Measurements from ENCODE around the gene SULT4A1.

SULT4A1 gene

DNA sequence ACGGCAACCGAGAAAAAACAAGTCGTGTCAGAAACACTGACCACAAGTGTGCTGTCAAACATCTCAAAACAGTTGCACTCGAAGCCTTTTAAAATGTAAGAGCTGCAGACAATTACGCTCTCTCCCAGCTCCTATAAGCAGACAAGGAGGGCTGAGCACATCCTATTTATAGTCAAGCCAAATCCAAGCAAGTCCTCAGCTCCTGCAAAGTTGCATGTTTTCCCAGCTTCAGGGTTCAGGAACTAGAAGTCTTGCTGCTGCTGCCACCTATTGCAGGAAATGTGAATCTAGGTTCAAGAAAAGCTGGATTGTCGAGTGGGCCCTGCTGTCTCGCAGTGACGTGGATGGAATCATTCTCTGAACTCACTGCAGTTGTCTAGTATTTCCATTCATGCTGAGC, 65.7 kb downstream of the SULT4A1 start:
- no peak for DNase-seq

DNA sequence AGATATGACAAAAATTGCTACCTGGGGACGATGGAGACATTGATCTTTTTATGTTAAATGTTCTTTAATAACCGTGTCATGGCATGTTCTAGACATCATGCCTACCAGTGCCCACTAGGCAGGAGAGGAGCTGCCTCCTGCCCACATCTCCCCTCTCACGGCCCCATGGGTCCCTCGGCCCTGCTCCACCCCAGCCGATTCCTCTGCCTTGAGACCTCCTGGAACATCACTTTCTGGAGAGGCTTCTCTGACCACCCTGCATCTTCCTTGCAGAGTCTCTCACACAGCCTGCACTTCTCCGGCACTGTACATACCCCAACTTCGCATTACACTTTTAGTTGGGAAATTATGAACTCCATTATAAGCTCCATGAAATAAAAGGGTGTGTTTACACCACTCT, 67.0 kb downstream of the SULT4A1 start:
- DNase-seq, result no peak

DNA sequence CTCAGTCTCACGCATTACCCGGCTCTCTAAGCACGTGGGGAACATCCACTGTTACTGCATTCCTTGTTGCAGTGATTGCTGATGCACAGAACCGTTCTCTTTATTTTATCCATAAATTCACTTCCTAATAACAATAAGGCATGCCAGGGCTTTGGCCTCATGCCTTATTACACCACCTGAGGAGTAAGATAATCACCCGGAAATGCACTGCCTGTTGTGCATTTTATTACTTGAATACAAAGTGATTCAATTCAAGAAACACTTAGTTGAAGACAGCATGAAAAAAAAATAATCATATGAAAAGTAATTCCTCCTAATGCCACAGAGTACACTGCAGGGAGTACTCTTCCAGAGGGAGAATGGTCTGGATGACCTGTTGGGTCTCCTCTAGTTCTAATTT, 69.4 kb downstream of the SULT4A1 start:
- no peak for DNase-seq

DNA sequence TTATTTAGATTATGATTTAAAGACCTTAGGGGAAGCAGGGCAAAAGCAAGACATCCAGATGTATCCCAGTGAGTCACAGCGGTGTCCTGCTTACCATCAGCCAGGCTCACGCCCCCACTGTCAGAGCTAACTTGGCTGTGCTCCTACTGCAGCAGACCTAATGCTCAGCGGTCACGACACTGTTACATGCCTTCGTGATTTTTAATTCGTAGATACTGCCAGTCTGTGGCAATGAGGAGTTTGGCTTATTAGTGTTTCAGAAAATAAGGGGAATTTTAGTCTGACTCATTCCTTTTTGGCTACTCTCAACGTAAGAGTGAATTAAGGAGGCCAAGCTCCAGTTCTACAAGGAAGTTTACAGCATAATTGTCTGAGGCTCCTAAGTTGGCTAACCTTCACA, 72.9 kb downstream of the SULT4A1 start:
- no peak for DNase-seq

DNA sequence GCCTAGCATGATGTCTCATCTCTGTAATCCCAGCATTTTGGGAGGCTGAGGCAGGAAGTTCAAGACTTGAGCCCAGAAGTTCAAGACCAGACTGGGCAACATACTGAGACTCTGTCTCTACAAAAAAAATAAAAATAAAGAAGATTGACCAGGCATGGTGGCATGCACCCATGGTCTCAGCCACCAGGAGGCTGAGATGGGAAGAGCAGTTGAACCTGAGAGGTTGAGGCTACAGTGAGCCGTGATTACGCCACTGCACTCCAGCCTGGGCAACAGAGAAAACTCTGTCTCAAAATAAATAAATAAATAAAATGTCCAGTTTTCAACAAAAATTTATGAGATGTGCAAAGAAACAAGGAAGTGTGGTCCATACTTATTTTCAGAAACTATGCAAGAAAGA, 78.5 kb downstream of the SULT4A1 start:
- DNase-seq, result no peak

DNA sequence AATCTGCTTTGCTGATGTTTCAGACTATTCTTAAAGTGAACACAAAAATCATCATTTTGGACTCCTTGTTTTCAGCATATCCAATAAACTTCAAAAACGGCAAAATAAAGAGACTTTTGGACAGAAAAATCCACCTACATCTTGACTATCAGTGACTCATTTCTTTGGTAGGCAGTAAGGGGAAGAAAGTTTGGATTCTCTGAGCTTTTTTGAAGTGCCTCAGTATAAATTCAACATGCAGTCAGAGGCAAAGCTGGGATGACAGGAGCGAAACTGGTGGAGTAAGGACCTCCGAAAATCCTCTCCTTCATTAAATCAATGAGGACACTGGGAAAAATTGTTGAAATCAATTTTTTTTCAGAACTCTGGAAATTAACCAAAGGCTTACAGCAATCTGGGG, 79.9 kb downstream of the SULT4A1 start:
- DNase-seq, result no peak

DNA sequence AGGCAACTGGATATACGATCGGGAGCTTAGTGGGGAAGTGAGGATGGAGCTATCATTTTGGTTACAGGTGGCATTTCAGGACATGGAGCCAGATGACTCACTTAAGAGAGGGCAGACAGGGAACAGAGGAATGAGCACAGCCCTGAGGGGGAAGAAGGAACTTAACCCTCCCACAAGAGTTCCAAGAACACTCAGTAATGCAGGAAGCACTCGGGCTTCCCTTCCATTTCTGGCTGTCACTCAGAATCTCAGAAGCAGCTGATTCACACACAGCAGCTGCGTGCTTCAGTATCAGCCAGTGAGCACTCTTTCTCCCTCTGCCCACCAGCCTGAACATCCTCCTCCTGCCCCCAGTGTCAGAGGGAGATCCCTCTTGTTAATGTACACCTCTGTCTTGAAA, 85.0 kb downstream of the SULT4A1 start:
- no peak for DNase-seq

DNA sequence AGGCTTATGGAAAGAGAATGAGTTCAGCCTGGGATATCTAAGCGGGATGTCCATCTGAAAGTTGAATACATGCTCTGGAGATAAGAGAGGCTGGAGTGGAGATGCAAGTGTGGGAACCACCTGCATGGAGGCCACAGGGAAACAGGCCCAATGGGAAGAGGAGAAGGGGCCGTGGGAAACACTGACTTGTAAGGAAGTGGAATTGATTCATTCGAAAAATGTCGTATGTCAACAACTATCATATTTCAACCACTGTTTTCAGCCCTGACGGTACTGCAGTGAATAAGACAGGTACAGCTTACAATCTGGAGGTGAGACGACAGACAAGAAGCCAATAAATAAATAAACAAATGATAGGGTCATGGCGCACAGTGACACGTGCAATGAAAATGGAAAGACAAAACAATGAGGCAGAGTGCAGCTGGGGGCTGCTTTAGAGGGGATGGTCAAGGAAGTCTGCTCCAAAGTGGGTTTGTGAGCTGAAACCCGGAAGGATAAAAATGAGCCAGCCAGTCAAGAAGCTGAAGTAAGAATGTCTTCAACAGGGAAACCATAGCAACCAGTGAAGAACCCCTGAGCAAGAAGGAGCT, 86.1 kb downstream of the SULT4A1 start:
- DNase-seq, result no peak
